Stimulated activated naive CD8-positive, alpha-beta T cell treated with anti-CD3 and anti-CD28 coated beads, Interleukin-15, Interleukin-2, amounts not matched to agents 100 ng/mL and 50 ng/mL, for 24 hours (primary cell): ENCODE data around the gene PDE1A.
"Not testable (repeated sequence)": the region's sequence is repeated elsewhere in the genome, so short reads cannot be mapped to it uniquely, and the experiment has no call there.

Source experiments
- H3K27ac Mint-ChIP-seq: one replicate; pipeline ENCODE4 v1.8.0; 2021; ENCODE audit warnings: mild to moderate bottlenecking, mixed read lengths
- H3K27me3 Mint-ChIP-seq: one replicate; pipeline ENCODE4 v1.8.0; 2021; ENCODE audit warnings: mixed read lengths
- H3K36me3 Mint-ChIP-seq: one replicate; pipeline ENCODE4 v1.8.0; 2021; ENCODE audit warnings: low read depth, mixed read lengths
- H3K4me1 Mint-ChIP-seq: one replicate; pipeline ENCODE4 v1.8.0; 2021; ENCODE audit warnings: low read depth, mixed read lengths
- H3K4me3 Mint-ChIP-seq: one replicate; pipeline ENCODE4 v1.8.0; 2021; ENCODE audit warnings: mild to moderate bottlenecking, mixed read lengths
- H3K9me3 Mint-ChIP-seq: one replicate; pipeline ENCODE4 v1.8.0; 2021; ENCODE audit warnings: mixed read lengths

PDE1A gene

DNA sequence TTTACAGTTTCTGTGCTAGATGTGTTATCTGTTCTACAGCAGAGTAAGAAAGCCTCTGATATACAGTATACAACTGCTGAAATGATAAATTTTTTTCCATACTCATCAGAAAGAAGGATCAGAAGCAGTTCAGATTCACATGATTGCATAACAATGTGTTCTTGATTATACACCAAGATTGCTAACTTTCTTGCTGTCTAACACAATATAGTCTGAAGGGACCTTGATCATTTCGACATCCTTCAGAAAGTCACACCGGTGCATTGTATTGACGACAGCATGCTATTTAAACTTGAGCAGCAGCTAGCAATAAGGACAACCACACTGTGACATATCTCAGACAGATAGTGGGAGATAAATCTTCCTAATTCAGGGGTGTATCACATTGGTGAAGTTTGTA lies 127.2 kb downstream of the PDE1A start:
- no peak overlapping the region for H3K27ac Mint-ChIP-seq
- H3K4me1 Mint-ChIP-seq: no peaks in the 10 kb centered on the region
- no peaks in the 10 kb centered on the region for H3K9me3 Mint-ChIP-seq
- no peaks in the 10 kb centered on the region for H3K36me3 Mint-ChIP-seq
- no peaks in the 10 kb centered on the region for H3K27me3 Mint-ChIP-seq
- H3K4me3 Mint-ChIP-seq: no peak overlapping the region

DNA sequence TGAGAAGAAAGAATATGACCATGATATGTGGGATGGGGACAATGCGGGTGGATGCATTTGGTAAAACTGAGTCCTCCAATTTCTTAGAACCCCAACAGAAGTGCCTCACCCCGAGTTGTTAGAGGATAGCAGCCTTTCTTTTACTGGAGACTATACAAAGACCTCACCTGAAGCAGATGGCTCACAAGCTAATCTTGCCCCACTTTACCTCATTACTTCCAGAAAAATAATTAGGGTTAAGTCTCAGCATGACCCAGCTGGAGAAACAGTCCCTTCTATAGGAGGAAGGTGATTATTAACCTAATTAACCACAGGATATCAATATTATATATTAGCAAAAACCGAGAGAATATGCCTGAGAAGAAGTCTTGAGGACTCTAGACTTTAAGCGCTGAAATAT lies 128.4 kb downstream of the PDE1A start:
- Mint-ChIP-seq H3K27ac (no peak overlapping the region), H3K27me3 (no peaks in the 10 kb centered on the region), H3K4me1 (no peaks in the 10 kb centered on the region), H3K4me3 (no peak overlapping the region), H3K36me3 (no peaks in the 10 kb centered on the region), H3K9me3 (no peaks in the 10 kb centered on the region)

GRCh38 chr2:182291296-182291695 lies 135.5 kb downstream of the PDE1A start:
- H3K27me3 Mint-ChIP-seq: no peaks in the 10 kb centered on the region
- no peak overlapping the region for H3K4me3 Mint-ChIP-seq
- H3K36me3 Mint-ChIP-seq: no peaks in the 10 kb centered on the region
- H3K4me1 Mint-ChIP-seq: no peaks in the 10 kb centered on the region
- H3K27ac Mint-ChIP-seq: no peak overlapping the region
- no peaks in the 10 kb centered on the region for H3K9me3 Mint-ChIP-seq

- Mint-ChIP-seq H3K36me3 (no peaks in the 10 kb centered on the region), H3K27ac (no peak overlapping the region), H3K9me3 (peaks cover 4% of the 10 kb centered on the region), H3K27me3 (no peaks in the 10 kb centered on the region), H3K4me3 (no peak overlapping the region), H3K4me1 (no peaks in the 10 kb centered on the region)
Observed at GRCh38 chr2:182283512-182283911, 143.3 kb downstream of the PDE1A start.

DNA sequence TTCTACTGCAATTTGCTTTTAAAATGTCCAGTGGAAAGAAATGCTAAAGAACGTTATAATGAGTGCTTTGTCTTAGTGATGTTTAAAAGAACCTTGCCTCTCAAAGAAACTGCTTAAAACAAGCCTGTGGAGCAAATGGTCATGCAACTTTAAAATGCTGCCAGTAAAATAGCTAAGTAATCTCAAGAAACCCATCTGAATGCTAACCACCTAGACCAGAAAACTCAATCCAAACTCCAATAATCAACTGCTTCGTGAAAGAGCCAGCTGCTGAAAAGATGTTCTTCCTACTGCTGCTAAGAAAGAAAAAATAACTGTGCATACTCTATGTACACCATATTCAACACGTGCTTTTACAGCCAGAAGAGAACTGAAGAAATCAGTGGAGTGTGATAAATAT lies 145.6 kb downstream of the PDE1A start:
- H3K4me1 Mint-ChIP-seq: no peaks in the 10 kb centered on the region
- no peaks in the 10 kb centered on the region for H3K27me3 Mint-ChIP-seq
- no peak overlapping the region for H3K4me3 Mint-ChIP-seq
- no peak overlapping the region for H3K27ac Mint-ChIP-seq
- H3K36me3 Mint-ChIP-seq: no peaks in the 10 kb centered on the region
- peaks cover 17% of the 10 kb centered on the region for H3K9me3 Mint-ChIP-seq

DNA sequence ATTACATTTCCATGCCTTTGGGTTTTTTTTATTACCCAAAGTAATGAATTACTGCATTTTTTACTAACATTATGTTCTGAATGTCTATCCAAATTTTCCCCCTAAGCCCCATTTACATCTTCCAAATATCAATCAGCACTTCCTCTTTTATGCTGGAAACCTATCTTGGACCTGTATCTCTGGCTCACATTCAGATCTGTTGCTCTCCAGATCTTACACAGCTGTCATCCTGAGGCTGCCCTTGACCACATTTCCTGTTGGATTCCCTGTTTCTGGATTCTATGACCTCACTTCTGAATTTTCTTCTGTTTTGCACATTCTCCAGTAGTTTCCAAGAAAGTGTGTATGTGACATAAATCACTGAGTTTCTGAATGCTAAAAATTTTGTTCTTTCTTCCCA lies 146.7 kb downstream of the PDE1A start:
- Mint-ChIP-seq H3K27ac (no peak overlapping the region), H3K36me3 (no peaks in the 10 kb centered on the region), H3K4me3 (no peak overlapping the region), H3K27me3 (no peaks in the 10 kb centered on the region), H3K4me1 (no peaks in the 10 kb centered on the region), H3K9me3 (peaks cover 19% of the 10 kb centered on the region)

- H3K4me3 Mint-ChIP-seq, H3K36me3 Mint-ChIP-seq, H3K27ac Mint-ChIP-seq, H3K27me3 Mint-ChIP-seq, H3K4me1 Mint-ChIP-seq: not testable (repeated sequence)
- H3K9me3 Mint-ChIP-seq: peaks cover 21% of the 10 kb centered on the region
Observed at GRCh38 chr2:182276662-182277061, 150.2 kb downstream of the PDE1A start.

DNA sequence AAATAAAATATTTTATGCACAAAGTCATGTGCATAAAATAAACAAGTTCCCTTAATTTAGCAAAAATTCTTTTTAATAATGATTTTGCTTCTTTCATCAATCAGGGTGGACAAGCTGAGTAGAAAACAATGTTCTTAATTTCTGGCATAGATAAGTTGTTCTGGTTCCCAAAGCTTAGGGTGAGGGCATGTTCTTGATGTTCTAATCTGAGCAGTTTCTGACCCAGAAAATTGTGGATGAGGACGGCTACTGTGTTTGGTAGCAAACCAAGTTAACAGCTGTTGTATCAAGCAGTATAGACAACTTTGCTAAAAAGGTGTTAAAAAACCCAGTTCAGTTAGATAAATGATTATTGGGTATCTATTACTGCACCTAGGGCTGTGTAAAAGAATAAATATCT lies 158.9 kb downstream of the PDE1A start:
- no peaks in the 10 kb centered on the region for H3K9me3 Mint-ChIP-seq
- H3K27me3 Mint-ChIP-seq: no peaks in the 10 kb centered on the region
- no peaks in the 10 kb centered on the region for H3K36me3 Mint-ChIP-seq
- no peaks in the 10 kb centered on the region for H3K4me1 Mint-ChIP-seq
- H3K4me3 Mint-ChIP-seq: no peak overlapping the region
- H3K27ac Mint-ChIP-seq: no peak overlapping the region

DNA sequence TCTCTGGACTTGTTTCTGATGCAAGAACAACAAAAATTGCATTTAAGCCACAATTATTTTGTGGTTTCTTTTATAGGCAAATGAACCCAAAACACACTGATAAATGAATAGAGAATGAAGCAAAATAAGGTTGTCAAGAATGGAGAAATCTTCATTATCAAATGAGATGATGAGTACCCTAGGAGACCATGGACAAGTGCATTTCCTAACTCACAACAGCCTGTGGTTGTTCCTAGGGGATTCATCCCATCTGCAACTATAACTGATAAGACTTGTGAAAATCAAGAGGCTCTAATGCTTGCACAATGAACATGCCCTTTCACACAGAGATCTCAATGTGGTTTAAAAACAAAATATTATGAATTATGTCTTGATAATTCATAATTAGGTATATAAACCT lies 159.9 kb downstream of the PDE1A start:
- Mint-ChIP-seq H3K27me3 (no peaks in the 10 kb centered on the region), H3K4me1 (no peaks in the 10 kb centered on the region), H3K4me3 (no peak overlapping the region), H3K36me3 (no peaks in the 10 kb centered on the region), H3K9me3 (no peaks in the 10 kb centered on the region), H3K27ac (no peak overlapping the region)

GRCh38 chr2:182265718-182266117 lies 161.1 kb downstream of the PDE1A start:
- H3K4me1 Mint-ChIP-seq: no peaks in the 10 kb centered on the region
- H3K27ac Mint-ChIP-seq: no peak overlapping the region
- no peaks in the 10 kb centered on the region for H3K27me3 Mint-ChIP-seq
- H3K9me3 Mint-ChIP-seq: no peaks in the 10 kb centered on the region
- no peaks in the 10 kb centered on the region for H3K36me3 Mint-ChIP-seq
- no peak overlapping the region for H3K4me3 Mint-ChIP-seq

GRCh38 chr2:182261860-182262387 lies 164.9 kb downstream of the PDE1A start:
- no peaks in the 10 kb centered on the region for H3K36me3 Mint-ChIP-seq
- no peak overlapping the region for H3K4me3 Mint-ChIP-seq
- no peaks in the 10 kb centered on the region for H3K4me1 Mint-ChIP-seq
- no peaks in the 10 kb centered on the region for H3K9me3 Mint-ChIP-seq
- H3K27ac Mint-ChIP-seq: no peak overlapping the region
- H3K27me3 Mint-ChIP-seq: no peaks in the 10 kb centered on the region

DNA sequence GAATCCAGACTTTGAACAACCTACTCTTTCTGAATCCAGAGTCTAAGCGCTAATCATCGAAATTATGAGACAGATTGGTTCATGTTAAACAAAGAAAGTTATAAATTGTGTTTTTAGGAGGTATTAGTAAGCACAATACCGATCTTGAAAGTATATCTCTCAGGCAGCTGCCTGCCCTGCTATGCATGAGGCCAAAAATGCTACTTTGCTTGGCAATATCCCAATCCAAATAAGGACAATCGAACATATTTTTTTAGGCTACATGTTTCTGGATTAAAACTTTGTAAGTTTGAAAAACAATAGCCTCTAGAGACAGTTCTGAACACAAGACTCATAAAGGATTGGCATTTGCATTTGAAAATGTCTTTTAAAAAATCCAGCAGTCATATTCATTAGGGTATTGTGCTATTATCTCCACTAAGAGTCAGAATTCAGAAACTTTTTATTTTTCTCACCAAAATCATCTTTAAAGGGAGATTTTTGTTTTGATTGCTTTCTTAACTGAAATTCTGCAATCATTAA lies 167.1 kb downstream of the PDE1A start:
- no peaks in the 10 kb centered on the region for H3K4me1 Mint-ChIP-seq
- no peaks in the 10 kb centered on the region for H3K36me3 Mint-ChIP-seq
- no peak overlapping the region for H3K4me3 Mint-ChIP-seq
- no peaks in the 10 kb centered on the region for H3K27me3 Mint-ChIP-seq
- no peaks in the 10 kb centered on the region for H3K9me3 Mint-ChIP-seq
- no peak overlapping the region for H3K27ac Mint-ChIP-seq

GRCh38 chr2:182252534-182252933 lies 174.3 kb downstream of the PDE1A start:
- Mint-ChIP-seq H3K4me3 (no peak overlapping the region), H3K9me3 (no peaks in the 10 kb centered on the region), H3K4me1 (no peaks in the 10 kb centered on the region), H3K27me3 (no peaks in the 10 kb centered on the region), H3K36me3 (no peaks in the 10 kb centered on the region), H3K27ac (no peak overlapping the region)

GRCh38 chr2:182248898-182249297 lies 177.9 kb downstream of the PDE1A start:
- H3K36me3 Mint-ChIP-seq: no peaks in the 10 kb centered on the region
- no peak overlapping the region for H3K4me3 Mint-ChIP-seq
- H3K4me1 Mint-ChIP-seq: no peaks in the 10 kb centered on the region
- no peaks in the 10 kb centered on the region for H3K27me3 Mint-ChIP-seq
- no peaks in the 10 kb centered on the region for H3K9me3 Mint-ChIP-seq
- H3K27ac Mint-ChIP-seq: no peak overlapping the region

DNA sequence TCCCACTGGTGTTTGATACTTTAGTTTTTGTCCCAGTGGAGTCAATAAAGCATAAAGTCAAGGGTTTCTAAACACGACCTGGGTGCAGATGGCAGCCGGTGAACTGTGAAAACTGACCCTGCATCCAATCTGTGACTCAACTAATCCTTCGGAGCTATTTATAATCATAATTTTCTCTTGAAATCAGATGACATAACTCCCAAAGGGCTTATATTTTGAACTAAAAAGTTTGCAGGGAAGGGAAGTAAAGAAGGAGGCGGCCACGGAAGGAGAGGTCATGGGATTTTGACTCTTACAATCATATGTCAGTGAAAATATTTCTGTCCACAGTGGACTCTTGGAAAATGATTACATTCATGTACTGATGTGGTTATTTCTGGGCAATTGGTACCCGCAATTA lies 178.5 kb downstream of the PDE1A start:
- no peak overlapping the region for H3K27ac Mint-ChIP-seq
- no peaks in the 10 kb centered on the region for H3K4me1 Mint-ChIP-seq
- no peaks in the 10 kb centered on the region for H3K36me3 Mint-ChIP-seq
- no peaks in the 10 kb centered on the region for H3K9me3 Mint-ChIP-seq
- no peak overlapping the region for H3K4me3 Mint-ChIP-seq
- H3K27me3 Mint-ChIP-seq: no peaks in the 10 kb centered on the region

DNA sequence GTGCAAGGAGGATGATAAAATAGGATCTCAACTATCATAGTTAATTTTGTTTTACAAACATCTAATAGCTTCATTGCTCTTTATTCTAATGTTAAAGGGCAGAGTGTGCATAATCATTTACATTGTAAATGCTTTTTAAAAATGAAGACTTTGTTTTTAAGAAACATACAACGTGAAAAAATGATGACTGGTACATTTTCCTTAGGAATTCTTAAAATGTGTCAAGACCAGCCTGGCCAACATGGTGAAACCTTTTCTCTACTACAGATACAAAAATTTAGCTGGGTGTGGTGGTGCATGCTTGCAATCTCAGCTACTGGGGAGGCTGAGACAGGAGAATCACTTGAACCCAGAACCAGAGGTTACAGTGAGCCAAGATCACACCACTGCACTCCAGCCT lies 179.0 kb downstream of the PDE1A start:
- Mint-ChIP-seq H3K9me3 (no peaks in the 10 kb centered on the region), H3K4me1 (no peaks in the 10 kb centered on the region), H3K27me3 (no peaks in the 10 kb centered on the region), H3K36me3 (no peaks in the 10 kb centered on the region), H3K27ac (no peak overlapping the region), H3K4me3 (no peak overlapping the region)
